T-cell (primary cell): ENCODE results near the gene KLHDC10. TPM values are rescaled to one million over a fixed set of nuclear protein-coding genes. Genes with fewer than 3 reads are reported as not detected.

Experiments
- ATAC-seq, 4 experiments: fragments of 200-7000 bp in 3 of 4; fragments of 150-1000 bp in 1 of 4; cut with Tn5 transposase; replicated peaks in 1 of 4; 1 replicate in 3 of 4; 2 replicates in 1 of 4; pipeline ENCODE4 v1.10.0; 2021; ENCODE audit warnings: moderate library complexity in 3 of 4, mild to moderate bottlenecking in 2 of 4, moderate number of reproducible peaks in 1 of 4
- CTCF ChIA-PET, 2 donors: fragments of 300-600 bp; sonication (Branson Sonifier 250); formaldehyde crosslinking; loops; one replicate each; lab custom pipeline; 2022; ENCODE audit warnings: antibody characterized with exemption in 2 of 2; lab: Charles Lee
- POLR2A ChIA-PET, 2 donors: fragments of 300-600 bp; sonication (Branson Sonifier 250); formaldehyde crosslinking; loops; one replicate each; lab custom pipeline; 2022; ENCODE audit warnings: antibody characterized with exemption in 2 of 2; lab: Charles Lee
- DNase-seq, 35 experiments: peaks; one replicate each; pipeline versions ENCODE4 v3.0.0 to v3.0.0-alpha.2; 2013 to 2023
- H3K27ac ChIP-seq: one replicate; pipeline ENCODE4 v1.5.1; 2013; ENCODE audit warnings: low read length
- H3K27me3 ChIP-seq, 2 experiments: replicated peaks in 1 of 2; 1 replicate in 1 of 2; 2 replicates in 1 of 2; pipeline versions ENCODE4 v1.6.1 to v1.7.0; 2013; ENCODE audit warnings: low read length in 1 of 2, mixed read lengths in 1 of 2; ENCODE audit not compliant: control insufficient read depth in 2 of 2, insufficient read depth in 2 of 2; ENCODE audit errors: extremely low read depth in 1 of 2
- H3K36me3 ChIP-seq, 2 donors: 1 replicate in 1 of 2; 2 replicates in 1 of 2; pipeline versions ENCODE4 v1.6.1 to v1.7.0; 2013; ENCODE audit warnings: low read length in 1 of 2; ENCODE audit not compliant: control insufficient read depth in 2 of 2, insufficient read depth in 1 of 2; ENCODE audit errors: extremely low read depth in 1 of 2
- H3K4me1 ChIP-seq, 2 experiments: 1 replicate in 1 of 2; 2 replicates in 1 of 2; pipeline versions ENCODE4 v1.6.1 to v1.7.0; 2013; ENCODE audit warnings: low read length in 2 of 2, mixed read lengths in 1 of 2; ENCODE audit not compliant: insufficient read depth in 2 of 2, control insufficient read depth in 1 of 2; ENCODE audit errors: extremely low read depth in 1 of 2
- H3K4me3 ChIP-seq, 2 donors: 1 replicate in 1 of 2; 2 replicates in 1 of 2; pipeline versions ENCODE4 v1.5.1 to v1.7.0; 2013; ENCODE audit warnings: mild to moderate bottlenecking in 2 of 2, low read length in 1 of 2, moderate library complexity in 1 of 2; ENCODE audit not compliant: control insufficient read depth in 1 of 2; ENCODE audit errors: extremely low read depth in 1 of 2
- H3K9me3 ChIP-seq: 2 replicates; pipeline ENCODE4 v1.7.0; 2013
- H3K27ac Mint-ChIP-seq, 2 donors: one replicate each; pipeline ENCODE4 v1.8.0; 2020 to 2021; ENCODE audit warnings: mild to moderate bottlenecking in 2 of 2, mixed read lengths in 2 of 2
- H3K27me3 Mint-ChIP-seq, 2 donors: one replicate each; pipeline ENCODE4 v1.8.0; 2021 to 2022; ENCODE audit warnings: mixed read lengths in 2 of 2
- H3K36me3 Mint-ChIP-seq: one replicate; pipeline ENCODE4 v1.8.0; 2021; ENCODE audit warnings: mixed read lengths
- H3K4me1 Mint-ChIP-seq, 3 donors: one replicate each; pipeline ENCODE4 v1.8.0; 2020 to 2022; ENCODE audit warnings: mixed read lengths in 3 of 3, mild to moderate bottlenecking in 1 of 3
- H3K4me3 Mint-ChIP-seq, 3 donors: one replicate each; pipeline ENCODE4 v1.8.0; 2020 to 2022; ENCODE audit warnings: mild to moderate bottlenecking in 3 of 3, mixed read lengths in 3 of 3, moderate library complexity in 3 of 3
- H3K9me3 Mint-ChIP-seq, 3 donors: one replicate each; pipeline ENCODE4 v1.8.0; 2020 to 2022; ENCODE audit warnings: mixed read lengths in 3 of 3
- WGBS: methylation state at CpG from one replicate; pipeline ENCODE4 v1.1.5; 2013; ENCODE audit warnings: missing lambda C conversion rate; ENCODE audit not compliant: insufficient coverage; 5-methylcytosine and 5-hydroxymethylcytosine counted together
- total RNA-seq, 35 experiments: library from RNA in 6 of 35; stranded (reverse) in 6 of 35; fragments of 120-200 nt in 1 of 35; gene quantifications; one replicate each; pipeline versions ENCODE4 v1.2.1 to v1.2.4 and lab custom pipeline; 2013 to 2026

KLHDC10 gene
- total RNA-seq, 5 donors from 2014 or later (not counting 1 experiment from before 2014, with no cell fraction given) = 15.2 to 20.5 (median 16.4) TPM

DNA sequence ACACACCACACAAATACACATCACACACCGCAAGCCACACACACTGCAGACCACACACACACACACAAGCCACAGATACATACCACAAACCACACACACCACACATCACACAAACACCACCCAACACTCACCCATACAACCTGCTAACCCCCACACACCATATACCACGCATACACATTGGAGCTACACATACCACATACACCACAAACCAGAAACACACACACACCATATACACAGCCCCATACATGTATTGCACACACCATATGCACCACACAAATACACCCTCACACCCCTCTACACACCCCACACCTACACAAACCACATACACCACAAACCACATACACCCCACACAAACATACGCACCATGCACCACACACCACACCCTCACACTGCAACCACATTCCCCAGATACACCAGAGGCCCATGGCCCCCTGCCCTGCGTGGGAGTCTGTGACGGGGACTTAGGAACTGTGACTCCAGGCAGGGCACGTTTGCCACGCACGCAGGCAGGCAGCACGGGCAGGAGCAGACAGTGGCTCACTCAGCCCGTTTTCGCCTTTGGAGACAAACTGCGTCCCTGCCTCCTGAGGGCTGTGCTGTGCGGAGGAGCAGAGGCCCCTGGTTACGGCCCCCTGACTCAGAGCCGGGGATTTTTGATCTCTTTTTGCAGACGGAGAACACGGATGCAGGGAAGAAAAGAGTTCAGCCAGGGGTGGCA, 82.3 kb downstream of the KLHDC10 start:
- Histone ChIP-seq H3K36me3 (no peaks in the 10 kb centered on the region), H3K9me3 (no peaks in the 10 kb centered on the region), H3K27ac (peak overlapping the region; percentile 35), H3K27me3 (peaks cover 0 to 52% of the 10 kb centered on the region in 2 experiments), H3K4me3 (no peak overlapping the region), H3K4me1 (peaks cover 0 to 14% of the 10 kb centered on the region in 2 experiments)
- peak in 3 of 35 experiments; percentile 10 to 32 (median 11) for DNase-seq
- H3K9me3 Mint-ChIP-seq = peaks cover 0 to 2% (median 0%) of the 10 kb centered on the region in 3 donors
- no peaks in the 10 kb centered on the region for H3K36me3 Mint-ChIP-seq
- H3K27me3 Mint-ChIP-seq = peaks cover 3 to 4% of the 10 kb centered on the region in 2 donors
- no peak overlapping the region for H3K4me3 Mint-ChIP-seq
- WGBS = 73% methylated on average over 16 of the region's 17 CpGs
- H3K4me1 Mint-ChIP-seq = peaks cover 0 to 3% (median 0%) of the 10 kb centered on the region in 3 donors
- ChIA-PET POLR2A (no interaction called here), CTCF (no interaction called here)
- peak in 1 of 4 experiments; percentile 6 for ATAC-seq
- H3K27ac Mint-ChIP-seq = no peak overlapping the region

DNA sequence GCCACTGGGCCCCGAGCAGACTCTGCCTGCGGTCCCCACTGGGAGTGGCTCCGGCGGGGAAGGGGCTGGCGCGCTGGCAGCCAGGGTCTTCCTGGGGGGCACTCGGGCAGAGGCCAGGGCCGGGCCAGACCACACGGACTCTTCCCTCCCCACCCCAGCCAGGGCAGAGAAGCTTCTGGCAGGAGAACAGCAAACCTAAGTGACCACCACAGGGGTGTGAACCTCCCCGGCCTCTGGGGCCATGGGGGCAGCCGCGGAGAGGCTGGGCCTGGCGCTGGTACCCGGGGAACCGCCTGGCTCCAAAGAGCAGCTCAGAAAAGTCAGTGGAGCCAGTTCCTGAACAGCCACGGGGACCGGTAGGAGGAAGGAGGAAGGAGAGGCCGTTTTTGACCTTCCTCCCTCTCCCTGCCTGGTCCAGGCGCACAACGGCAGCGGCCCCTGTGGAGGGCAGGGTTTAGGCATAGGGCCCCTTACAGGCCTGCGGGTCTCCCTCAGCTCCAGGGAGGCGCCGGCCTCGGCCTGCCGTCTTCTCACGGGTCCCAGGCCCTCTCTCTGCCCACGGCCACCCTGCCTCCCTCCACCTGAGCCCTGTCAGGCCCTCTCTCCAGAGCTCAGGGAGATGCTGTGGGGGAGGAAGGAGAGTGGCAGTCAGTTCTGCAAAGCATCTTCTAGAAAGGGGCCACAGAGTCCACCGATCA, 83.0 kb downstream of the KLHDC10 start:
- Mint-ChIP-seq H3K27me3 (peaks cover 3 to 4% of the 10 kb centered on the region in 2 donors), H3K27ac (no peak overlapping the region), H3K4me1 (peaks cover 0 to 3% (median 0%) of the 10 kb centered on the region in 3 donors), H3K36me3 (no peaks in the 10 kb centered on the region), H3K9me3 (peaks cover 0 to 2% (median 0%) of the 10 kb centered on the region in 3 donors), H3K4me3 (no peak overlapping the region)
- 92% methylated on average over 11 of the region's 29 CpGs for WGBS
- ATAC-seq = no peak
- Histone ChIP-seq H3K27me3 (peaks cover 0 to 46% of the 10 kb centered on the region in 2 experiments), H3K4me1 (peaks cover 0 to 14% of the 10 kb centered on the region in 2 experiments), H3K4me3 (no peak overlapping the region), H3K27ac (no peak overlapping the region), H3K9me3 (no peaks in the 10 kb centered on the region), H3K36me3 (no peaks in the 10 kb centered on the region)
- POLR2A ChIA-PET = no interaction called here
- CTCF ChIA-PET = interaction anchor here in 1 of 2 donors (0.5 kb wide), 1 partner anchor 177 kb away, joined by 5 read pairs; no protein-coding TSS in a partner anchor
- no peak for DNase-seq

DNA sequence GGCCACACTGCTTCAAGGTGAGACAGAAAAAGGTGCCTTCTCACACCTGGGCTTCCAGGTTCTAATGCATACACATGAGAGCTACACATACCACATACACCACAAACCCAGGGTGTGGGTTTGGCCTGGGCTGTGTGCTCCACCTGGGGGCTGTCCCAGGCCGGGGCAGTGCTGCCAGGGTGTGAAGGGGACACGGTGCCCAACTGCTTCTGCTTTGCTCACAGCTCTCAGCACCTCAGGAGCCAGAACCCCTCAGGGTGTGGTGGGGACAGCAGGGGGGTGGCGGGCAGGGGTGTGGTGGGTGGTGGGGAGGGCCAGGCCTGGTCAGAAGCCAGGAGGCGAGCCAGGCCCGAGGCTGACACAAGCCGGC, 83.8 kb downstream of the KLHDC10 start:
- POLR2A ChIA-PET = no interaction called here

DNA sequence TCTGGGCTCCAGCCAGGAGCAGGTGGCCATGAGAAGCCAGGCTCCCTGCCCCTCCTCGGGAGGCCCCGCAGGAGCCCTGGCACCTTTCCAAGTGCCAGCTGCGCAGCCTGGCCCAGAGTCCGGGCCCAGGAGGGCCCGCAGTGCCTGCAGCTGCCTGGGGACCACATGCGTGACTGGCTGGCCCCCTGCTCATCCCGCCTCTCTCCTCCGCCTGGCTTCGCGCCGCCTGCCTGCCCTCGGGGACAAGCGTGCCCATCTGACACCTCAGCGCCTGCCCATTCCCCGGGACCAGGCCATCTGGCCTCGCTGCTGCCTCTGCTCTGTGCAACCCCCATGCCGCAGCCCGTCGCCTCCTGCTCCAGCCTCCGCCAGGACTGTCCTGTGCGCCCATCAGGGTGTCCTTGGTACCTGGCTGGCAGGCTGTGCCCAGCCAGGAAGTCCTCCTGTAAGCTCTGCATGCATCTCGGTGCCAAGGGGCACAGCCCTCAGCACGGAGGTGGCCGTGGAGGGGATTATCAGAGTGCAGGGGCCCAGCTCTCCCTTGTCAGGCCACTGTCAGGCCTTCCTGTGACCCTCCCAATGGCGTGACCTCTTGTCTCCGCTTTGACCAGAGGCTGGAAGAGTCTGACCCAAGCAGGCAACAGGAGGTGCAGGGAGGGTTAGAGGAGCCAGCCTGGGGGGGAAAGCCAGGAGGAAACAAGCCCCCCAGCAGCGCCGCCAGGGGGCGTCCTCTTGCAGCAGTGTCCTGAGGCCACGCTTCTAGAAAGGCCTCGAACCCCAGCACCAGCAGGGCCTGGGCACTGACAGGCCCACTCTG, 84.4 kb downstream of the KLHDC10 start:
- peaks cover 0 to 5% (median 4%) of the 10 kb centered on the region in 3 donors for H3K9me3 Mint-ChIP-seq
- no peak overlapping the region for H3K27ac Mint-ChIP-seq
- no peaks in the 10 kb centered on the region for H3K9me3 ChIP-seq
- ATAC-seq (no peak), DNase-seq (no peak)
- 89% methylated on average over 29 of the region's 31 CpGs for WGBS
- peaks cover 0 to 14% of the 10 kb centered on the region in 2 experiments for H3K4me1 ChIP-seq
- H3K36me3 Mint-ChIP-seq = peaks cover 10% of the 10 kb centered on the region
- H3K27me3 ChIP-seq = peaks cover 0 to 40% of the 10 kb centered on the region in 2 experiments
- no peaks in the 10 kb centered on the region for H3K36me3 ChIP-seq
- ChIA-PET CTCF (no interaction called here), POLR2A (no interaction called here)
- no peak overlapping the region for H3K4me3 Mint-ChIP-seq
- no peak overlapping the region for H3K4me3 ChIP-seq
- H3K27me3 Mint-ChIP-seq = peaks cover 3 to 4% of the 10 kb centered on the region in 2 donors
- H3K4me1 Mint-ChIP-seq = peaks cover 0 to 3% (median 0%) of the 10 kb centered on the region in 3 donors
- H3K27ac ChIP-seq = no peak overlapping the region

More for the DNA sequence above, 83.8 kb downstream of the KLHDC10 start:
- H3K27ac Mint-ChIP-seq = no peak overlapping the region
- ATAC-seq (no peak), DNase-seq (no peak)
- peaks cover 0 to 46% of the 10 kb centered on the region in 2 experiments for H3K27me3 ChIP-seq
- no peak overlapping the region for H3K4me3 Mint-ChIP-seq
- no peak overlapping the region for H3K27ac ChIP-seq
- peaks cover 0 to 3% (median 0%) of the 10 kb centered on the region in 3 donors for H3K4me1 Mint-ChIP-seq
- peaks cover 0 to 14% of the 10 kb centered on the region in 2 experiments for H3K4me1 ChIP-seq
- no peaks in the 10 kb centered on the region for H3K36me3 ChIP-seq
- H3K4me3 ChIP-seq = no peak overlapping the region
- peaks cover 3 to 4% of the 10 kb centered on the region in 2 donors for H3K27me3 Mint-ChIP-seq
- no peaks in the 10 kb centered on the region for H3K9me3 ChIP-seq
- WGBS = 77% methylated on average over 3 of the region's 6 CpGs
- H3K36me3 Mint-ChIP-seq = peaks cover 5% of the 10 kb centered on the region
- CTCF ChIA-PET = no interaction called here
- H3K9me3 Mint-ChIP-seq = peaks cover 0 to 5% (median 4%) of the 10 kb centered on the region in 3 donors

DNA sequence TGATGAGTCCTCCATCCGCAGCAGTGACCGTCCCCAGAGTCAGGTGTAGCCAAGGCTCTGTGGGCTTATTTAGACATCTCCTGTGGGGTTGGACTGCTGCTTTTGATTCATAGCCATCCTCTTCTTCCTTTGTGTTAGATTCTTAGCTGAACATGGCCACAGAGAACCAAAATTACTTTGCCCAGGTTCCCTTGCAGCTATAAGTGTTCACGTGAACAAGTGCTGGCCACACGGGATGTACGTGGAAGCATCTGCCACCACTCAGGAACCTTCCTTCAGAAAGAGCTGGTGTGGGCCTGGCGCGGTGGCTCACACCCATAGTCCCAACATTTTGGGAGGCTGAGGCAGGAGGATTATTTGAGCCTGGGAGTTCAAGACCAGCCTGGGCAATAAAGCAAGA, 85.8 kb downstream of the KLHDC10 start:
- no peaks in the 10 kb centered on the region for H3K9me3 ChIP-seq
- no peak overlapping the region for H3K27ac ChIP-seq
- peaks cover 0 to 14% of the 10 kb centered on the region in 2 experiments for H3K4me1 ChIP-seq
- H3K4me3 ChIP-seq = peak overlapping the region in 1 of 2 donors; percentile 25
- H3K36me3 Mint-ChIP-seq = peaks cover 24% of the 10 kb centered on the region
- H3K27ac Mint-ChIP-seq = no peak overlapping the region
- H3K36me3 ChIP-seq = peaks cover 0 to 4% of the 10 kb centered on the region in 2 donors
- no peak for ATAC-seq
- DNase-seq = no peak
- H3K9me3 Mint-ChIP-seq = peaks cover 4 to 9% (median 5%) of the 10 kb centered on the region in 3 donors
- H3K27me3 ChIP-seq = peaks cover 0 to 37% of the 10 kb centered on the region in 2 experiments
- H3K27me3 Mint-ChIP-seq = peaks cover 3 to 4% of the 10 kb centered on the region in 2 donors
- H3K4me3 Mint-ChIP-seq = no peak overlapping the region
- no peaks in the 10 kb centered on the region for H3K4me1 Mint-ChIP-seq
- ChIA-PET CTCF (interaction anchor here in 1 of 2 donors (0.6 kb wide), 1 partner anchor 157 kb away, joined by 3 read pairs; no protein-coding TSS in a partner anchor), POLR2A (interaction anchor here in 1 of 2 donors (0.5 kb wide), 1 partner anchor 1198 kb away, joined by 8 read pairs; no protein-coding TSS in a partner anchor)
- 97% methylated on average over 5 of the region's 7 CpGs for WGBS
